Measurements from ENCODE around the gene C2CD4A. TPM values are rescaled to one million over a fixed set of nuclear protein-coding genes. Genes with fewer than 3 reads are reported as not detected.

C2CD4A gene
- total RNA-seq, 1 donor from 2014 or later: not detected

DNA sequence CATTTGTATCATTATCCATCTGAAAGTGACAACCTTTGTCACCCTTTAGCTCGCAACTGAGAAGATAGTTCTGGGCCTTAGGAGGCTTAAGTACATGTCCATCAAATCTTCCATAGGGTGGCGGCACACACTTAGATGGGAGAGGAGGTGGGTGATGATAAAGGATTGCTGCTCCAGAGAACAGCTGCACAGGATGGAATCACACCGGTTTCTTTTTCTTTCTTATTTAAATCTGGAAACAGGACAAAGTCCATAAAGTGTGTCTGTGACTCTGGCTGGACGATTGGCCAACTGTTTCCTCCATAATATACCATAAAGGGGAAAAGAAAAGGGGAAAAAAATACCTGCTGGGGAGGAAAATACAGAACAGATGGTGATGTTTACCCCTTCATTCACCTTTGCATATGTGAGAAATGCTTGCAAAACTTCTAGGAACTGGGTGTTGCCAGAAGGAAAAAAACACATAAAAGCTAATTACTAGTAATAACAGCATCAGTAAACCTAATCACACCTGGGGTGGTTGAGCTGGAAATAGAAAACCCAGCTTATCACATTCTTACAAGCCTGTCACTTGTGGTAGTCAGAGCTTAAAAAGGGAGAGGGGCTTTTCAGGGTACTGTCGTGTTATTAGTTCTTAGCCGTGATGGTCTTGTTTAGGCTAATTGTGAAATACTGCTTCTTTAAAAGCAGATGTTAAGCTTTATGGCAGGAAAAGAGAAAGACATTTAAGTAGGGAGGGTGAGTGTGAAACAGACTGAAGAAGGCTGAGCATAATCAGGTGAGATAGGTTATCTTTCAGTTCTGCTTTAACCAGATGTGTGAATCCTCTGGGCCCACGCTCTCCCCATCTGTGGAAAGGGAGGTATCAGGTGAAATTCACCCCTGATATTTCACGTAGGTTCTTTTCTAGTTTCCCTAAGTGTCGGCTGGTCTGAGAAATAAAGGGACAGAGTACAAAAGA lies 16.7 kb downstream of the C2CD4A start:
- no peak for DNase-seq
- ATAC-seq (ENCODE audit: low read depth): no peak
- H3K4me1 Mint-ChIP-seq: no peaks in the 10 kb centered on the region
- TF ChIP-seq, protein P1, sequence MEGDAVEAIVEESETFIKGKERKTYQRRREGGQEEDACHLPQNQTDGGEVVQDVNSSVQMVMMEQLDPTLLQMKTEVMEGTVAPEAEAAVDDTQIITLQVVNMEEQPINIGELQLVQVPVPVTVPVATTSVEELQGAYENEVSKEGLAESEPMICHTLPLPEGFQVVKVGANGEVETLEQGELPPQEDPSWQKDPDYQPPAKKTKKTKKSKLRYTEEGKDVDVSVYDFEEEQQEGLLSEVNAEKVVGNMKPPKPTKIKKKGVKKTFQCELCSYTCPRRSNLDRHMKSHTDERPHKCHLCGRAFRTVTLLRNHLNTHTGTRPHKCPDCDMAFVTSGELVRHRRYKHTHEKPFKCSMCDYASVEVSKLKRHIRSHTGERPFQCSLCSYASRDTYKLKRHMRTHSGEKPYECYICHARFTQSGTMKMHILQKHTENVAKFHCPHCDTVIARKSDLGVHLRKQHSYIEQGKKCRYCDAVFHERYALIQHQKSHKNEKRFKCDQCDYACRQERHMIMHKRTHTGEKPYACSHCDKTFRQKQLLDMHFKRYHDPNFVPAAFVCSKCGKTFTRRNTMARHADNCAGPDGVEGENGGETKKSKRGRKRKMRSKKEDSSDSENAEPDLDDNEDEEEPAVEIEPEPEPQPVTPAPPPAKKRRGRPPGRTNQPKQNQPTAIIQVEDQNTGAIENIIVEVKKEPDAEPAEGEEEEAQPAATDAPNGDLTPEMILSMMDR (IDR thresholded peaks at IDR 0.05): no peak
- H3K27me3 Mint-ChIP-seq: no peaks in the 10 kb centered on the region
- H3K27ac Mint-ChIP-seq: no peak overlapping the region
- H3K4me3 Mint-ChIP-seq: no peak overlapping the region
- H3K36me3 Mint-ChIP-seq (ENCODE audit: low read depth): no peaks in the 10 kb centered on the region
- ChIA-PET POLR2A (no interaction called here), CTCF (no interaction called here)
- intact Hi-C loops (cut with micrococcal nuclease): no loop called here
- H3K9me3 Mint-ChIP-seq: peaks cover 10% of the 10 kb centered on the region

DNA sequence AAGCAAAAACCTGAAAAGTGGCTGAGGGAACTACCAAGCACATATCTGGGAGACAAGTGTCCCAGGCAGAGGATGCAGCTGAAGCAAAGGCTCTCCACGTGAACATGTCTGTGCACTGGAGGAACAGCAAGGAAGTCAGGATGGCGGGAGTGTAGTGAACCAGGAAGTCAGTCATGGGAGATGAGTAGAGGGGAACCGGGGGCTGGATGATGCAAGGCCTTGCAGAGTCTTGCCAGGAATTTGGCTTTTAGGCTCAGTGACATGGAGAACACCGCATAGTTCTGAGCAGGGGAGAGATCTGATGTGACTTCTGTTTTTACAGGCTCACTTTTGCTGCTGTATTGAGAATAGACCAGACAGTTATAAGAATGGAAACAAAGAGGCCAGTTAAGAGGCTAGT lies 19.0 kb downstream of the C2CD4A start:
- DNase-seq (no peak), ATAC-seq (ENCODE audit: low read depth) (no peak)
- ChIA-PET POLR2A (no interaction called here), CTCF (no interaction called here)
- no peaks in the 10 kb centered on the region for H3K4me1 Mint-ChIP-seq
- TF ChIP-seq, protein P1 (IDR thresholded peaks at IDR 0.05): no peak
- H3K36me3 Mint-ChIP-seq (ENCODE audit: low read depth): no peaks in the 10 kb centered on the region
- intact Hi-C loops (cut with micrococcal nuclease): no loop called here
- peaks cover 5% of the 10 kb centered on the region for H3K27me3 Mint-ChIP-seq
- H3K9me3 Mint-ChIP-seq: peaks cover 10% of the 10 kb centered on the region
- no peak overlapping the region for H3K27ac Mint-ChIP-seq
- no peak overlapping the region for H3K4me3 Mint-ChIP-seq

DNA sequence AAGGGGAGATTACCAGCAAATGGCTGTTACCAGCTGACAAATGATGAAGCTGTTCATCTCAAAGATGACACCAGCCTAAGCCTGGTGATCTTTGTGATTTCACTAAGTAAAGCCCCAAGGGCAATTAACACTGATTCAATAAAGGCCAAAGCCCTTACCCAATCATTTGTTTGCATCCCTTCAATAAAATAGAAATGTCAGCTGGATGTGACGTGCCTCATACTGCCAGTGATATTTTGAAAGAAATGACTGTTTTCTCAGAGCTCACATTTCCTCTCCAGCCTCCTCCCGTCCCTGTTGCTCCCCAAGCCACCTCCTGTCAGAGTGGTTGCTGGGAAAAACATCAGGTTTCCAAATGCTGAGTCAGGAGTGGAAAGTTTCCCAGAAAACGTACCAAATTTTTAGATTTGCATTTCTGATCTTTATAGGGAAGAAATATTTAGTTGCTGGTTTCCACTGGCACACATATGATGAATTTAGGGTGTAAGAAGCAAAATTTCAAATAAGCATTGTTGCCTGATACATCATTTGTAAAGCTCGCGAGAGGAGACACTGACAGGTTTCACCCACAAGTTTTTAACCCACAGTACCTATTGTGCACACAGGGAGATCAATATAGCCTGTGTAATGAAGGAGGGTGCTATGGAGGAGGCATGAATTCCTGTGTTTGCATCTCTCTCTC lies 21.0 kb downstream of the C2CD4A start:
- DNase-seq (no peak), ATAC-seq (ENCODE audit: low read depth) (no peak)
- Mint-ChIP-seq H3K27me3 (peaks cover 5% of the 10 kb centered on the region), H3K4me3 (no peak overlapping the region), H3K4me1 (no peaks in the 10 kb centered on the region), H3K27ac (no peak overlapping the region), H3K9me3 (peaks cover 10% of the 10 kb centered on the region), H3K36me3 (ENCODE audit: low read depth) (no peaks in the 10 kb centered on the region)
- CTCF ChIA-PET: no interaction called here
- POLR2A ChIA-PET: no interaction called here
- TF ChIP-seq, protein P1 (IDR thresholded peaks at IDR 0.05): no peak
- intact Hi-C loops (cut with micrococcal nuclease): no loop called here

DNA sequence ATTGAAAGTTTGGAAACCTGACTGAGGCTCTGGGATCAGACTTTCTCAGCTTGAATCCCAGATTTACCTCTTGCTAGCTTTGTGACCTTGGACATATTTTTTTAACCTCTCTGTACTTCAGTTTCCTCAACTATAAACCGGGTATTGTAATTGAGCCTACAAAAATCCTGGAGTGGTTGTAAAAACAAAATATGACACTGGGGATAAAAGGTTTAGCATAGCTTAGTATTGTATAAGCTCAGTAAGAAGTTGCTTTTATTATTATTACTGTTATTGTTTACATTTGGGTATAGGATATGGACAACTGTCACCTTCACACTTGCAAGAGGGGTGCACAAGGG lies 21.5 kb downstream of the C2CD4A start:
- intact Hi-C loops (cut with micrococcal nuclease): no loop called here

DNA sequence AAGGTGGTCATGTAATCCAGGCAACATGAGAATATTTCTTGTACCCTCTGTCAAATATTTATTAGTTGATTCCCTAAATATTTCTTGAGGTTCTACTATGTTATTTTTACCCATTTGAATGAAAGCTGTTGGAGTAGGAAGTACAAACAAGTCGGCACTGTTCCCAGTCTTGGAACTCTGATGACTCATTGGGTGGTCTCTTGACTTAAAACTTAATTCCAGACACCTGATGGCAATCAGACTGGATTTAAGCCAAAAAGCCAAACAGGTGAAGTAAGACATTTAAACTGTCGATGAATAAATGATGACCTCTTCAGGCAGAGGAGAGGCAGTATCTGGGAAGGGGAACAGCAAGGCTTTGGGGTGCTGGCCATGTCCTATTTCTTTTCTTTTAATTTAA lies 22.8 kb downstream of the C2CD4A start:
- ChIA-PET CTCF (no interaction called here), POLR2A (no interaction called here)
- H3K4me1 Mint-ChIP-seq: no peaks in the 10 kb centered on the region
- no peak overlapping the region for H3K27ac Mint-ChIP-seq
- H3K4me3 Mint-ChIP-seq: no peak overlapping the region
- ATAC-seq (ENCODE audit: low read depth): no peak
- DNase-seq: no peak
- H3K36me3 Mint-ChIP-seq (ENCODE audit: low read depth): no peaks in the 10 kb centered on the region
- intact Hi-C loops (cut with micrococcal nuclease): no loop called here
- peaks cover 5% of the 10 kb centered on the region for H3K27me3 Mint-ChIP-seq
- TF ChIP-seq, protein P1 (IDR thresholded peaks at IDR 0.05): no peak
- no peaks in the 10 kb centered on the region for H3K9me3 Mint-ChIP-seq

More for the DNA sequence above, 21.5 kb downstream of the C2CD4A start:
- no peak for ATAC-seq (ENCODE audit: low read depth)
- ChIA-PET POLR2A (no interaction called here), CTCF (interaction anchor here (0.7 to 1.0 kb wide), 2 partner anchors 19 to 1643 kb away, joined by 4 read pairs; no protein-coding TSS in a partner anchor)
- Mint-ChIP-seq H3K4me3 (no peak overlapping the region), H3K9me3 (peaks cover 9% of the 10 kb centered on the region), H3K27me3 (peaks cover 5% of the 10 kb centered on the region), H3K27ac (no peak overlapping the region), H3K36me3 (ENCODE audit: low read depth) (no peaks in the 10 kb centered on the region), H3K4me1 (no peaks in the 10 kb centered on the region)
- TF ChIP-seq, protein P1 (IDR thresholded peaks at IDR 0.05): no peak
- no peak for DNase-seq

Measured in activated B cell treated with CpG ODN at 0.5 μM for 24 hours (primary cell).